ENCODE data around the gene RPH3AL.

- TF ChIP-seq CTCF (IDR thresholded peaks at IDR 0.05) (no peak), POLR2A (IDR thresholded peaks at IDR 0.05) (no peak)
These were observed 92.4 kb downstream of the RPH3AL start for GRCh38 chr17:260031-260791.
